ENCODE results near the gene HES7. TPM values are rescaled to one million over a fixed set of nuclear protein-coding genes. Genes with fewer than 3 reads are reported as not detected.

Gene HES7
- total RNA-seq = not detected in 2 replicates

GRCh38 chr17:8123695-8124349, at the start of gene HES7:
TSS of gene HES7 (minus strand) at chr17:8124106. CDS start at chr17:8124084, 22 bp downstream.

DNA sequence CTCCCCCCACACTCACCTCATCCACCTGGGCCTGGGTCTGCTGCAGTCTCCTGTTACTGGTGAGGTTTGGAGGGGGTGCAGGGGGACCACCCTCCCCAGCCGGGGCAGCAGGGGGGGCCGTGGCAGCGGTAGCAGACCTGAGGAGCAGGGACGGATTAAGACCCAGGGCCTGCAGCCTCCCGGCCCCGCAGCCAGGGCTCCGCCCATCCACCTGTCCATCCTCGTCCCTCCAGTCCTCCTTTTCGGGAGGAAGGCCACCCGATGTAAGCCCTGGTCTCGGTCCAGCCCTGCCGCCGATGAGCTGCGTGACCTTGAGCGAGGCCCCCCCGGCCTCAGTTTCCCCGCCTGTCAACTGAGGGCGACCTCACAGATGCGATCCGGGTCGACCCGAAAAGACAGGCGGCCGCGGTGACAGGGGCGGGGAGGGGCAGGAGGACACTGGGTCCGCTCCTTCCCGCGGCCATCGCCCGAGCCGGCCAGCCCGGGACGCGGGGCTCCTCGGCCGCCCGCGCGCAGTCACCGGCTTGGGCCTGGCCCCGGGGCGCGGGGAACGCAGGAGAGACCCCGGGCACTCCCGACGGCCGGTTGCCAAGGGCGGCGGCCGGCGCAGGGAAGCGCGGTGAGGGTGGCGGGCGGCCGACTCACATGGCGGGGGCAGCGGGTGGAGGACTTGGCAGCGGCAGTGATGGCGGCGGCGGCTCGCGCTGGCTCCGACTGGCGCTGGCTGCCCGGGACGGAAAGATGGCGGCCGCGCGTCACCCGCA, 38.5 kb upstream of the HES7 start, which contains the start of gene VAMP2:
TSS of gene VAMP2 (minus strand) at position 716 of the 764 bp plus-strand sequence. CDS start at position 647, 69 bp downstream.

DNA sequence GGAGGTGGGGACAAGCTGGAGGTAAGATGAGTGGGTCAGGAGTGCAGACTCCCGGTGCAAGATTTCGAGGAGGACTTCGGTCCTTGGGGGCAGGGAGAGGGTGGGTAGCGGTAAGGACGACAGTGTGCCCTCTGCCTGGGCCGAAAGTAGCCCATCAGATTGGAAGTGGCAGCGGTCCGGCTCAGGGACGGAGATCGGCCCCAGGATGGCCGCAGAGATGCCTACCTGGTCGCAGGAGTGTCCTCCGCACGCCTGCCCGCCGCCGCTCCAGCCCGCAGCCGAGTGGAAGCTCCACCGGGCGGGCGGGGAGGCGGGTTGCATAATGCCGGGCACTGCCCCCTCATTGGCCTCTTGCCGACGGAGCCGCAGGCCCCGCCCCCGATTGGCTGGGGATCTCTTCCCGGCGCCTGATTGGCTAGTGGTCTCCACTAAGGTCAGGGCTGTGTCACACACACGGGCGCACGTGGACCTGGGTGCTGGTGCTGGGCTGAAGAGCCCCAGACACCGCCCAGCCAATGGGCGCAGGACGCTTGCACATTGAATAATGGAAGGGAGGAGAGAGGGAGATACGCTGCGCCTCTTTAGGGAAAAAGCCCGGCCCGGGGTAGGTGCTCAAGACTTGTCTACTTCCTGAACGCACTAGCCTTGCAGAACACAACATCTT, 28.3 kb upstream of the HES7 start, which contains the start of gene PER1:
TSS of gene PER1 (minus strand) at position 293 of the 664 bp plus-strand sequence. CDS start 1,698 bp downstream, outside the sequence.

DNA sequence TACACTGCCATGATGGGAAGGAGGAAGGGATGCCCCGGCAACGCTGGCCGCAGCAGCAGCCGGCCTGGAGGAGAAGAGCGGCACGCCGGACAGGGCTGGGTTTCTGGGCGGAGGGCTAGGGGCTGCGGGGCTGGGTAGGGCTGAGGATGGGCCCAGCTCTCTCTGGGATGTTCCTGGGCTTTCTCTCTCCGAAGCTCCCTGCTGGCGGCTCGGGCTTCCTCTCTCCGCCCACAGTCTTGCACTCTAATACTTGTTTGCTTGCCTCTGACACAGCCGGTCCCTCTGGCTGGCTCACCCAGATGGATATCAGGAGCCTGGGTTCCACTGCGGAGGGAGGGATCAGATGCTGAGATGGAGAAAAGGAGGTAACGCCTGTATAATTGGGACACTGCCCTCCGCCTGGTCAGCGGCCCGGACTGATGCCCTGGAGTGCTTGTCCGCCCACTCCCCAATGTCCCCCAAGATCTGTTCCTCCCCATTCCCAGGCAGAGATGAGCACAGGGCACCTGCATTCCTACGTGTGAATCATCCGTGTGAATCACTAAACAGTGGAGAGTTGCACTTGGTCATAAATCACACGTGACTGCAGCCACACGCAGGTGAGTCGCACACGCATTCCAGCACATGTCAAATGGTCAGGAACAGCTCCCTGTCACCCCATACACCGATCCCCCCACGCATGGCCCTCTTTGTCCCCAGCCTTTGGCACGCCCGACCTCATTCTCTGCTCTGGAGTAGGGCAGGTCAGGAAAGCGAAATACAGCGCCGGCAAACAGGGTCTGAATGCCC, 5.7 kb downstream of the HES7 start, which contains the start of gene ALOXE3:
TSS of gene ALOXE3 (minus strand) at position 535 of the 789 bp plus-strand sequence. CDS start at position 11, 524 bp downstream.

GRCh38 chr17:8087075-8087951, 36.6 kb downstream of the HES7 start, which contains the start of gene ALOX12B:
TSS of gene ALOX12B (minus strand) at chr17:8087716. CDS start at chr17:8087442, 274 bp downstream.

Other genes with a start within 250 kb of the HES7 start
- gene CHD3, start 235.3 kb downstream of the HES7 start, total RNA-seq = 231 and 283 TPM in 2 replicates
- 2.3 and 2.8 TPM in 2 replicates for gene RNF227, start 207.8 kb downstream of the HES7 start, total RNA-seq
- 0.18 and 0.28 TPM in 2 replicates for gene KCNAB3, start 194.2 kb downstream of the HES7 start, total RNA-seq
- gene TRAPPC1, start 192.2 kb downstream of the HES7 start, total RNA-seq = 36.4 and 42.0 TPM in 2 replicates
- gene CNTROB, start 191.9 kb downstream of the HES7 start, total RNA-seq = 13.4 and 17.4 TPM in 2 replicates
- under 0.01 and 0.09 TPM in 2 replicates for gene GUCY2D, start 121.5 kb downstream of the HES7 start, total RNA-seq
- 0.18 TPM in 1 of 2 replicates, not detected in the other for gene ALOX15B, start 85.0 kb downstream of the HES7 start, total RNA-seq
- gene ALOX12B, start 36.4 kb downstream of the HES7 start, total RNA-seq = not detected in 2 replicates
- gene ALOXE3, start 5.6 kb downstream of the HES7 start, total RNA-seq = under 0.01 TPM in 1 of 2 replicates, not detected in the other
- gene PER1, start 28.3 kb upstream of the HES7 start, total RNA-seq = 2.9 and 3.3 TPM in 2 replicates
- gene VAMP2, start 38.8 kb upstream of the HES7 start, total RNA-seq = 3.5 and 3.7 TPM in 2 replicates
- gene TMEM107, start 52.3 kb upstream of the HES7 start, total RNA-seq = 18.4 and 45.5 TPM in 2 replicates
- 5.8 and 6.6 TPM in 2 replicates for gene BORCS6, start 66.1 kb upstream of the HES7 start, total RNA-seq
- gene AURKB, start 86.5 kb upstream of the HES7 start, total RNA-seq = 2.6 and 2.7 TPM in 2 replicates
- 2.1 and 3.0 TPM in 2 replicates for gene CTC1, start 124.0 kb upstream of the HES7 start, total RNA-seq
- gene PFAS, start 125.2 kb upstream of the HES7 start, total RNA-seq = 8.1 and 10.5 TPM in 2 replicates
- 6.3 and 9.2 TPM in 2 replicates for gene RANGRF, start 164.6 kb upstream of the HES7 start, total RNA-seq
- 0.55 and 0.85 TPM in 2 replicates for gene SLC25A35, start 171.3 kb upstream of the HES7 start, total RNA-seq
- gene ARHGEF15, start 186.1 kb upstream of the HES7 start, total RNA-seq = 0.09 TPM in 1 of 2 replicates, not detected in the other
- gene ODF4, start 215.7 kb upstream of the HES7 start, total RNA-seq = not detected in 2 replicates